ENCODE measurements around the gene CCDC66.
"Not testable (repeated sequence)": the region's sequence is repeated elsewhere in the genome, so short reads cannot be mapped to it uniquely, and the experiment has no call there.

CCDC66 gene

DNA sequence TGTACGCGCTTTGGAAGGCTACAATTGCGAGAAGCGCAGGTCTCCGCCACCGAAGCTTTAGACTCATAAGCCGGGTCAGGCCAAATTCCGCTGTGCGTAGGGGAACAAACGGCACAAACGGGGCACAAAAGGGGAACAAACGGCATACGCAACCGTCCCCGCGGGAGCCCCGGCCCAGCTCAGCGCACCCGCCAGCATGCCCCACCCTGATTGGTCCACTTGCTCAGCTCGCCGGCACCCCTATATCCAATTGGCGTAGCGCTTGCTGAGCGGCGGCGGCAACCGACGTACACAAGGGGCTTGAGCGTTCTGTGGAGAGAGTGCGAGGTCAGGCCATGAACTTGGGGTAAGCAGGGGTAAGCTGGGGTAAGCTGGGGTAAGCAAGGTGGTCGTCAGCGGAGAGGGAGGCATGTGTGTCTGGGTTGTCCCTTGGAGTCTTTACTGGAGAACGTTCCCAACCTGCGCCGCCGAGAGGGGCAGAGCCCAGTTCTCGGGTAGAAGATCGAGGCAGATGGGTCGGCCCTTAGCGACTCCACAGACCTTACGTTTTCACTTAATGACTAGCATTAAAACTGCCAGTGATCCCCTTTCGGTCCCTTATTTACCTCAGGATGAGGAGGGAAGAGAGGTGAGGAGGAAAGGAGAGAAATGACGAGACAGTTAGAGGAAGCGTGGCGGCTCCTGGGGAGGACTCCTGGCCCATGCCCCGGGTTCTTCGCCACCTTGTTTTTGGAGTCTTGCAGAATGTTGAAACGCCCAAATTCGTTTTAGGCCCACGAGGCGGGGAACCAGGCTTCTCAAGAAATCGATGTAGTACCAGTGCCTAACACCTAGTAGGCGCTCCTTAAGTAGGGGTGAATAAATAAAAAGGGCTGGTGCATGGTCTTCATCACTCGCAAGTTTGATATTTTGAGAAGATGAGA, at the start of gene CCDC66:
Gene CCDC66, plus strand, starts transcription at position 268 of the 923 bp plus-strand sequence. Its CDS starts 68 bp downstream, at position 336.
- peak; percentile 93 for DNase-seq

- DNase-seq: no peak
Observed at GRCh38 chr3:56519641-56520040, 37.3 kb upstream of the CCDC66 start.

DNA sequence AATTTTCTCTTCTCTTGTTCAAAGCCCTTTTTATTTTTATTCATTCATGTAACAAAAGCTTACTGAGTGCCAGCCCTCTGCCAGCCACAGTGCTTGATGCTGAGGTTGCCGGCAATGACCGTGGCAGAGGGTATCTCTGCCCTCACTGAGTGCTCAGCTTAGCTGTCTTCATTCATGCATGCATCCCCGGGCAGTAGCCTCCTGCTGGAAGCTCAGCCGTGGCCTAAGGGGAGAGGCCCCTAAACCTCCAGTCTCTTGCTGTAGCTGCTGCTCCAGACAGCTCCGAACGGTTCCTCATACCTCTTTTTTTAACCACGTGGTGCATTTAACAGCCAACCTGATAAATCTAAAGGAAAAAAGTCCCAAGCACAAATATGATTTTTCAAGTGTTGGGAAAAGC, 34.6 kb upstream of the CCDC66 start:
- DNase-seq: no peak

- DNase-seq: no peak
Observed at GRCh38 chr3:56525291-56525690, 31.7 kb upstream of the CCDC66 start.

DNA sequence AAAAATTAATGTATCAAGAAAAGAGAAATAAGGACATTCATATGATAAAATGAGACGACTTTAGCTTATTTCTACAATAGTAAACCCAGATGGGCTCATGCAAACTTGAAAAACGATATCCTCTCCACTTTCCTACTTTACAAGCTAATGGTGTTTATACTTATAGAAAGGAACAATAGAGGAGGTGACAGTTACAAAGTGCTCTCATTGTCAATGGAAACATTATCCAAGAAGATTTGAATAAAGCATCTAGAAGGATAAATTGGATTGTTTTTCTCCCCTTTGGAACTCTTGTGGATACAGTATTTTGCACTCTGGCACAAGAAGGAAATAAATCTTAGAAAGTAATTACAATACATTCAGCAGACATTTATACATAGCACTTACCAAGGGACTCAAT, 20.2 kb upstream of the CCDC66 start:
- no peak for DNase-seq

DNA sequence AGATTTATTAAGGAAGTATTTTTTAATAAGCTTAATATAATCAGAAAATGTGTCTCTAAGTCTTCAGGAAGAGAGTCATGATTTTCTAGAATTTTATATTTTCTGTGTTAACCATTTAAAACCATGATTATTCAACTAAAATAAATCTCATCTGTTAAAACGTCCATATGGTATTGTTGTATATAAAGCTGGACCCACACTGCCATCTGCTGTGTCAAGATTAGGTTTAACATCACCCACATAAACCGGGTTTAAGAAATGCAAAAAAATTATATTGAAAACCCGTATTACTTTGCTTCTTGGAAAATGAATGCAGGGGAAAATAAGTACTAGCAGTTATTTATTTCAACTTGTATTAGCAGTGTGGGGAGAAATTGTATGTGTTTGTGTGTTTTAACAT, 9.5 kb upstream of the CCDC66 start:
- peak; percentile 43 for DNase-seq

- DNase-seq: no peak
Observed at GRCh38 chr3:56557831-56558170, 826 bp downstream of the CCDC66 start.

DNA sequence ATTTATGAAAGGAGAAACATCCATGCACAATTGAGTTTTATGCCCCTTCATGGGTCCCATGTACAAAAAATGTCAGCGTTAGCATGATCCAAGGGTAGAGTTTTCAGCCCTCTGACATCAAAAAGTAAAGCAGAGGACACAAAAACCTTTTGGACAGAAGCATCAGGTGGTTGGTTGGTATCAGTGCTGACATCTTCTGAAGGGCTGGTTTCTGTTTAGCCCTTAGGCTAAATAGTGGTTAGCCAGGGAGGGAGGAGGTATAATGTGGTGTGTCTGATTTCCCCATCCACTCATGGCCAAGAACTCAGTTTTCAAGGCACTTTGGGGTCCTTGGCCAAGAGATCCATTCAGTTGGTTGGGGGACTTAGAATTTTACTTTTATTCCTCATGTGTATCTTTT, 16.5 kb downstream of the CCDC66 start:
- DNase-seq: peak; percentile 34

GRCh38 chr3:56581941-56582340, 25.0 kb downstream of the CCDC66 start:
- not testable (repeated sequence) for DNase-seq

- DNase-seq: not testable (repeated sequence)
Observed at GRCh38 chr3:56584275-56584674, 27.3 kb downstream of the CCDC66 start.

DNA sequence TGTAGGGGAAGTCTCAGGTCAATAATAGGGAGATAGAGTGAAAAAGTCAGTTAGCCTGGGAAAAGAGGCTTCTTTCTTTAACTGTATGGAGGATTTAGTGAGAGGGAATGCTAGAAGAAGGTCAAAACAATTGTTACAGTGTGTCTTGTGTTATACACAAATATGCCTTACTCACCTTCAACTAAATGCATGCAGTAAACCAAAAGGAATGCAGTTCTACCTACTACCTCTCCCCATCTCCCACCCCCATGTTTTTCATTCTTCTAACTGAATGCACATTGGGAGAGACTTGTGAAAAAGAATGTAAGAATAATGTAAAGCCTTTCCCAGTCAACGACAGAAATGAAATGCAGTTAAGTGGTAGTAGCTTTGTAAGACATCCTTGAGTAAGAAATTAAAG, 33.8 kb downstream of the CCDC66 start:
- DNase-seq: no peak

DNA sequence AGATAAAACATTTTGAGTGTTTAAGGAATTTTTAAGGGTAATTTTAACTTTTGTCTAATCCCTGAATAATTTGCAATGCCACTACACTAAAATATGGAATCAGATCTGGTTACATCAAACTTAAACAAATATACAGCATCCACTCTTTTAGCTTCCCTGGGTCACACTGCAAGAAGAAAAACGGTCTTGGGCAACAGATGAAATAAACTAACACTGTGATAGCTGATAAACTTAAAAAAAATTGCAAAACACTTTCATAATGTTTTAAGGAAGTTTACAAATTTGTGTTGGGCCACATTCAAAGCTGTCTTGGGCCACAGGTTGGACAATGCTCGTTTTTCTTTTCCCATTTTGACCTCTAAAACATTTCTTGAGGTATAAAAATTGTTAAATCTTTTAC, 34.3 kb downstream of the CCDC66 start:
- DNase-seq: peak; percentile 37

DNA sequence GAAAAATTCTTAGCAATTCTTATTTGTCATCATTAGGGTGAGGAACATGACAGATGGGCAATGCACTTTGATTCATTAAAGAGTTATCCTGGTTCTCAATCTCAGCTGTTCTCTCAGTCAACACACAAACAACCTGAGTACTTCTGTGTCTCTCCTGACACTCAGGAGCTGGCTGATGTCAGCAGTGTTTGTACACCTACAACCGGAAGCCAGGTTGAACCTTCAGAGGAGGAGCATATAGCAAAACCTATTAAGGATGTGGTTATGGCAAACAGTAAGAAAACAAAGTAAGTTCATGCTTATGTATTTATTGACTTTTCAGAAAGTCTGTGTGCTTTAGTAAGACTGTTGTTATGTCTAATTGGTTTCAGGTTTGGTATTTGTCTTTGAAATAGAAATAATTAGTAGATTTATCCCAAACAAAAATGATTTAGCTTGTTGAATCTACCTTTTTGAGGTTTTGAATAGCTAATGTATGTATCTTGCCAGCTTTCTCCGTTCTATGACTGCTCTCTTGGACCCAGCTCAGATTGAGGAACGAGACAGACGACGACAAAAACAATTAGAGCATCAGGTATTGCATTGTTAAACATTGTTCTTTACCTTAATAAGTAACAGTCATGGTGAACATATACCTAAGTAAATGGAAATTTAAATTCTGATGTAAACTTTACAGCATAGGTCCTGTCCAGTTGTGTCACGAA, 36.6 kb downstream of the CCDC66 start:
- no peak for DNase-seq

DNA sequence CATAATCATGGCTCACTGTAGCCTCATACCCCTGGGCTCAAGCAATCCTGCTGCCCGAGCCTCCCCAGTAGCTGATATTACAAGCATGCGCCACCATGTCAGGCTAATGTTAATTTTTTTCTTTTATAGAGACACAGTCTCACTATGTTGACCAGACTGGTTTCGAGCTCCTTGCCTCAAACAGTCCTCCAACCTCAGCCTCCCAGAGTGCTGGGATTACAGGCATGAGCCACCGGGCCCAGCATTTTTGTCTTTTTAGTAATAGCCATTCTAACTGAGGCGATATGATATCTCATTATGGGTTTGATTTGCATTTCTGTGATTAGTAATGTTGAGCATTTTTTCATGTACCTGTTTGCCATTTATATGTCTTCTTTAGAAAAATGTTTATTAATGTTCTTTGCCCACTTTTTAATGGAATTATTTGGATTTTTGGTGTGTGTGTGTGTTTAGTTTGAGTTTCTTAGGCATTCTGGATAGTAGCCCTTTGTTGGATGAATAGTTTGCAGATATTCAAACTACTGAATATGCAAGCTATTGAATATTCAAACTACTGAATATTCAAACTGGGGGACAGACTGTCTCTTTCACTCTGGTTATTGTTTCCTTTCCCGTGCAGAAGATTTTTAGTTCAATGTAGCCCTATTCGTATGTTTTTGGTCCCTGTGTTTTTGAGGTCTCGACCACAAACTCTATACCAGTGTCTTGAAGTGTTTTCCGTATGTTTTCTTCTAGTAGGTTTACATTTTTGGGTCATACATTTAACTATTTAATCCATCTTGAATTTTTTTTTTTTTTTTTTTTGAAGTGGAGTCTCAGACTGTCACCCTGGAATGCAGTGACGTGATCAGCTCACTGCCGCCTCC, 39.2 kb downstream of the CCDC66 start:
- no peak for DNase-seq

DNA sequence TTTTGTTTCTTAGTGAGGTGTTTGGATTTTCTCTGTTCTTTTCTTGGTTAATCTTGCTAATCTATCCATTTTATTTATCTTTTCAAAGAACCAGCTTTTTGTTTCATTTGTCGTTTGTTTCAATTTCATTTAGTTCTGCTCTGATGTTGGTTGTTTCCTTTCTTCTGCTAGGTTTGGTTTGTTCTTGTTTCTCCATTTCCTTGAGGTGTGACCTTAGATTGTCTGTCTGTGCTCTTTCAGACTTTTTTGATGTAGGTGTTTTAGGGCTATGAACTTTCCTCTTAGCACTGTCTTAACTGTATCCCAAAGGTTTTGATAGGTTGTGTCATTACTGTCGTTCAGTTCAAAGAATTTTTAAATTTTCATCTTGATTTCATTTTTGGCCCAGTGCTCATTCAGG, 51.5 kb downstream of the CCDC66 start:
- not testable (repeated sequence) for DNase-seq

GRCh38 chr3:56610669-56611335, 53.8 kb downstream of the CCDC66 start:
- no peak for DNase-seq

DNA sequence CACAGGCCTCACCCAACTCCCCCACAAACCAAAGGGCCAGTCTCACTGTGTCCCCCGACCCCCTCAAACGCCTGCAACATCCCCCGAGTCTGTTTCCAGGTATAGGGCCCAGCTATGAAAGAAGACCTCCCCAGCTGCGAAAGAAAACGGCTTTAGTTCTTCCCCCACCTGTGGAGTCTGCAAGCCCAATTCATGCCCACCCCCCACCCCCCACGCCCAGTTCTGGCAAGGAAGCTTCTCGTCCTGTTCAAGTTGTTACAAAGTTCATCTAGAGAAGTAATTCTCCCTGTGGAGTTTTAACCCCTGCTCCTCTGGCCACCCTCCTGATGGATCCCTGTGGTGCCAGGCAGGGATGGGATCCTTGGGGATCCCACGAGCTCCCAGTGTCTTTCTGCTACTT, 54.4 kb downstream of the CCDC66 start:
- DNase-seq: no peak

DNA sequence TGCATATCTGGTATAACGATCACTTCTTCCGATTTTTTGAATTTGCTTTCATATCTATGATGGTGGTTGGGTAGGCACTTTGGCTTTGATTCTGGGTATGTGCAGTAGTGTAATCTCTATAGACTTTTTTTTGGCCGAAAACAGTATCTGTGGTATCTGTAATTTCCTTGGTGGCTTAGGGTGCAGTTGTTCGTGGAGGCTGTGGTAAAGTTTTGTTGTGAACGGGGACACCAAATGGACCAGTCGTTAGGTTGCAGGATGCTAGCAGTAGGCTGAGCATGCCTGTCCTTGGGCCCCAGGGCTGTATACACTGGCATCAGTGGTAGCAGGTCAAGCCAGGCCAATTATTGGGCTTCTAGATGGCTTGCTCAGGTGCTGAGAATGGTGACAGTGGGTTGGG, 55.2 kb downstream of the CCDC66 start:
- no peak for DNase-seq

- no peak for DNase-seq
Observed at GRCh38 chr3:56613016-56613415, 56.0 kb downstream of the CCDC66 start.

DNA sequence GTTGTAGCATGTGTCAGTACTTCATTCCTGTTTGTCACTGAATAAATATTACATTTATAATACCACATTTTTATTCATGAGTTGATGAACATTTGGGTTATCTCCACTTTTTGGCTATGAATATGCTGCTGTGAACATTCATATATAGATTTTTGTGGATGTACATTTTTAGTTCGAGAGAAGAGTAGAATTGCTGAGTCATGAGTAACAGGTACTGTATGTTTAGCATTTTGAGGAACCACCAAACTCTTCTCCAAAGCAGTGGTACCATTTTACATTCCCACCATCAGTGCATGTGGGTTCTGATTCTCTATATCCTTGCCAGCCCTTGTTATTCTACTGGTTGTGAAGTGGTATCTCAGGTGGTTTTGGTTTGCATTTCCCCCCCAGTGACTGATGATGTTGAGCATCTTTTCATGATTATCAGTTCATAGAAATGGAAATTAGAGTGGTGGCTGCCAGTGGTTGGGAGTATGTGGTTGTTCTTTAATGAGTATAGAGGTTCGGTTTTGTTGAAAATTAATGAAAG, 59.6 kb downstream of the CCDC66 start:
- no peak for DNase-seq

DNA sequence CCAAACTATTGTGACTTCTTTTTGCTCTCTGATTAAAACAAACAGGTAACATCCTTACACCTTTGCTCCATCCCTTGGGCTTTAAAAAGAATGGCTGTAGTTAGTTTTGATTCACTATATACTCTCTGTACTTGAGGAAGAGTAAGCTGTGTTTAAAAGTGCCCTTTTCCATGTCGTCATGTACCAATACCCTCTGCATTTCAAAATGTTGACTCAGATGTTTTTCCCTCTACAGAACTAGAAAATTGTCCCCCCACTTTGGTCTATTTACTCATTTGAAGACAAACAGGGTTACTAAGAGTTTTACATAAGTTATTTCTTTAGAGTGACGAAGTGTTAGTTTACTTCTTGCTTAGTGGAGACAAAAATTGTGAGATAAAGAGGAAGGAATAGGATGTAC, 63.4 kb downstream of the CCDC66 start:
- DNase-seq: no peak

DNA sequence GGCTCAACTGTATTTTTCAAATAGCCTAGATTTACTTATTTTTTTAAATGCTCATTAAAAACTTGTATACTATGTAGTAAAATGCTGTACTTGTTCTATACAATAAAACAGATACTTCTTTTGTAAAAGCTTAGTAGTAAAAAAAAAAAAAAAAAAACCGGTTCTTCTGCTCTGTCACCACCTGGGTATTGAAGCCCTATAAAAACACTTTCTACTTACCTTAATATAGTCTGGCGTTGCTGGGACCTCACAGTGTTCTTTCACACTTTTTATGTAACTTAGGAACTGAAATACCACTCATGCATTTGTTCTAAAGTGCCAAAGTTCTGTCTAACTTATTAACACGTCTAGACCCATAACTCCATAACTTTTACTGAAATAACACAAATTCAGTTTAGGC, 64.7 kb downstream of the CCDC66 start:
- no peak for DNase-seq

- DNase-seq: no peak
Observed at GRCh38 chr3:56622381-56622780, 65.4 kb downstream of the CCDC66 start.

Measured in OCI-M1 (cell line).